NCI-H446 treated with DMSO at 0.1 percent for 48 hours (cell line): ENCODE measurements around the gene DCTN5.
"Not testable (repeated sequence)": the region's sequence is repeated elsewhere in the genome, so short reads cannot be mapped to it uniquely, and the experiment has no call there.

Source experiments
- DNase-seq: peaks from one replicate; lab custom pipeline; 2025; lab: John Stamatoyannopoulos, UW

The DCTN5 gene

DNA sequence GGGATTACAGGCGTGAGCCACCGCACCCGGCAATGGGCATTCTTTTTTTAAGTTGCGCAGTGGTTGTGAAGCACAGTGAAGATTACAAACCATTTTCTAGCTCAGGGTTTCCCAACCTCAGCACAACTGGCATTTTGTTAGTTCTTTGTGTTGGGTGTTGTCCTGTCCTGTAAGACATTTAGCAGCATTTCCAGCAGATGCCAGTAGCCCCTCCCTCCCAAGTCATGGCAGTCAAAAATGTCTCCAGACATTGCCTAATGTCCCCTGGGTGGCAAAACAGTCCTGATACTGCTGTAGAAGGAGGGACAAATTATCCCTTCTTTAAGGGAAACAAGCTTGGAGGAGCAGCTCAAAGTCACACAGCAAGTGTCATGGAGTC is 53.0 kb downstream of the DCTN5 start:
- DNase-seq, result no peak

DNA sequence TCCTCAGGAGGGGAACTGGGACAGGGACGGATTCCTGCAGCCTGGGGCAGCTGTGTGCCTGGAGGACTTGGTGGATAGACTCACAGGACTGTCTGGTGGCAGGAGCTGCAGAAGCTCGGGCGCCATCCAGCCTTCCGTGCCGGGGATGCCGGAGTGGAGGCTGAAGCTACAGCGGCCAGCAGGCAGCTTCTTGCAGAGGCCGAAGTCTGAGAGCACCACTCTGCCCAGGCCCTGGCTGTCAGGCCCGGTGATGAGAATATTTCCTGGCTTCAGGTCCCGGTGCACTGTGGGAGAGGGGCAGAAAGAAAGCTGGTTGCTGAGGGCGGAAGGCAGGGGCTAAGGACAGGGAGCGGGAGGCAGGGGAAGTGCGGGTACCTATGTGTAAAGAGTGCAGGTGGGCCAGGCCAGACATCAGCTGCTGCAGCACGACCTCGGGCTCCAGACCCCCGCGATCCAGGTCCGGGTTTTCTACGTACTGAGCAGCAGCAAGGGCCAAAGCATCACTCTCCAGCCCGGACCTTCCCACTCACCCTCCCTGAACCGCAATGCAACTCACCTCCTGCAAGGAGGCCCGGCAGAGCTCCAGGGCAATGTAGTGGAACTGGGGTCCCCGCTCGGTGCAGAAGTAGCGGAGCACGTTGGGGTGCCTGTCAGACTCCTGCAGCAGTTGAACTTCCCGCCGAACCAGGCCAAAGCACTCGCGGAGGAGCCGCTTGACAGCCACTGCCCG is 53.5 kb downstream of the DCTN5 start:
- DNase-seq, result no peak

DNA sequence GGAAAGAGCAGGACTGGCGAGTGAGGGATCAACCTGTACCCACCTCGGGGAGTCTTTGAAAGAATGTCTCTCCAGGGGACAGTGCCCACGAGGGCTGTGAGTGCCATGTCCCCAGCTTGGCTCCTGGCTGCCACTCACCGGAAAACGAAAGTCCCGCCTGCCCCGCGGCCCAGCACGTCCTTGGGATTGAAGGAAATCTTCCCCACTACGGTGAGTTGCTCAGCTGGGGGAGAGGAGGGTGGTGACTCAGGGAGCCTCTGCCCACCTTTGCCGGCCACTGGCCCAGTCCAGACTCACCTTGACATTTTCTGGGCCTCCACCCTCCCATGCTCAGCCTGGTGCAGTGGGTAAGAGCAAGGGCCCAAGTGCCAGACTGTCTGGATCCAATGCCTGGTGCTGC is 54.5 kb downstream of the DCTN5 start:
- no peak for DNase-seq

DNA sequence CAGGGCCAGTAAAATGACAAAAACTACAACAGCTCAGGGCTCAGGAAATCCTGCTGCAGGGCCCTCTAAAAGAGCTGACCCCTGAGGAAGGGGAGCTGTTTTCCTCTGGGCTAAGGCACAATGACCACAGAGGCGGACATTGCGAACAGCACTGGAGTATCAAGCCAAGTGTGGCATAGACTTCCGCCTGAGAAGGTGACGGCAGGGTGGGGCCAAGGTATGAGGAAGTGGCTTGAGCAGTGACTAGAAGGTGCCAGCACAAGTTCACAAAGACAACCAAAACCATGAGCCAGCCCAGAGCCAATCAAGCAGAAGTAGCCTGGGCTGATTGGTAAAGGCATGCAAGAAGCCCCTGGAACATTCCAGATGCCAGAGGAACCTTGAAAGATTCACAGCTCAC is 57.8 kb downstream of the DCTN5 start:
- DNase-seq, result no peak

- DNase-seq, result no peak
These were observed 58.8 kb downstream of the DCTN5 start for GRCh38 chr16:23700093-23700492.

GRCh38 chr16:23700509-23700908 is 59.2 kb downstream of the DCTN5 start:
- no peak for DNase-seq

DNA sequence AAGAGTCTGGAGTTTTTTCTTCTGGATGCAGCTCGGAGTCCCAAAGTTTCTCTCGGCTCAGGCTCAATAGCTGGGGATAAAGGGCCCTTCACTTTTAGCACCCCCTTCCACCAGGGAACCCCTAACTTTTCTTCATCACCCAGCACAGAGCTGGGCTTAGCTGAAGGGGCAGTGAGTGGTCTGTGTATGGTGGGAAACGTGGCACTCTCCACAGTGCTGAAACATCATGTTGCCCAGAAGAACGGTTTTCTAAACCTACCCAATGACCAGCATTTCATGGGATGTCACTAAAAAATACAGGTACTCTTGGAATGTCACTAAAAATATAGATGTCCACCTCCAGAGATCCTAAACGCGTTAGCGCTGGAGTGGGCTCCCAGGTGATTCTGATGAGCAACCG is 59.8 kb downstream of the DCTN5 start:
- DNase-seq, result no peak

GRCh38 chr16:23702951-23703350 is 61.7 kb downstream of the DCTN5 start:
- no peak for DNase-seq

DNA sequence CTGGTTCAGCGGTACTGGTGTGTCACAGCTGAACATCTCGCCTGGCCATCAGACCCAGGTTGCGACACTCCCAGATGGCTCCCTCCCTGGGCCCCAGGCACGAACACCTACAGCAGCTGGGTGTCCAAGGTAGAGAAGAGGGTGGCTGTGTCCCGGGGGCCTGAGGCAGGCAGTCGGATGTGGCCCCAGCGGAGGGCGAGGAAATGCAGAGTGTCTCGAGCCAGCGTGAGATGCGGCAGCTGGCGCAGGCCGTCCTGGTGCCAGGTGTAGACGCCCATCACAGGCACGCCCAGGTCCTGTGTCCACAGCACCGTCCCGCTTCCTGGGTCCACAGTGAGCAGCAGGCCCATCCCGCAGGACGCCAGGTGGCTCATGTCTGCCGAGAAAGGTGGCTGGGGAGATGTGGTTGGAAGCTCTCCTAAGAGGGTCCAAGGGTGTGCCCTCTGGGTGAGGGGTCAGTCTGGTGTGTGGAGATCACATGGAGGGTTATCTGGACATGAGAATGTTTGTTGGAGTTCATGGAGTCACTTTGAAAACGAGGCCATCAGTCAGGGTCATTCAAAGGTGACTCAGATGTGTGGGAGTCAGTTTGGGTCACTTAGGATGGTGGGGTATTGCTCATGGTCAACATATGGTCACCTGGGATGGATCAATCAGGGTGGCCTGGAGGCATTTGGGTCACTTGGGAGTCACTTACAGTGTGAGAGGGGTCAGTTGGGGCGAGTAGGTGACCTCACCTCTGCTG is 63.7 kb downstream of the DCTN5 start:
- DNase-seq, result no peak

GRCh38 chr16:23705517-23705902 is 64.2 kb downstream of the DCTN5 start:
- no peak for DNase-seq

DNA sequence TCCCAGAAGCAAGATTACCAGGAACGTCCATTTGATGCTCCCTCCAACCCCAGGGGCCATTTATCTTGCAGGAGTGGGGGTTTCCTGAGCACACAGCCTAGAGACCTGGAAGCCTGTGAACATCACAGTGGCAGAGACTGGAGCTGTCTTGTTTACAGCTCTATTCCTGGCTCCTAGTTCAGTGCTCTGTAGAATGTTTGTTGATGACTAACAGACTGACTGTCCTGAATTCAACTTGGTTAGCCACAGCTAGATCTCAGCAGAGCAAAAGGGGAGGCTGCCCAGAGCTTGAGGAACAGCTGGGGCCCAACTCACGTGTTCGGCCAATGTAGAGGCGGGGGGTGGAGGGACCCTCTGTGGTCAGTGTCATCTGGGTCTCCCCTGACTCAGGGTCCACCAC is 65.2 kb downstream of the DCTN5 start:
- no peak for DNase-seq

DNA sequence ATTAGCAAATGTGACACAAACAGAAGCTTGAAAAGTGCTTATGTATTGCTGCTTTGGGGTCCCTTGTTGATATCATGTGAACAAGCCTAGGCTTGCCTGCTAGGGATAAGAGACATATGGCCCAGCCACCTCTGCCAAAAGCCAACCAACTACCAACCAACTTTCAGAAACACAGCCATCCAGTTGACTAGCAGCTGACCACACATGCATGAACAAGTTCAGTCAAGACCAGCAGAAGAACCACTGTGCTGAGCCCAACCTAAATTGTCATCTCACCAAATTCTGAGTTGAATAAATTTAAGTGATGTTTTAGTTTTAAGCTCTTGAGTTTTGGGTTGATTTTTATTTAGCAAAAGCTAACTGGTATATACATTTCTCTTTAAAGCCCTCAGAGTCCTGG is 68.3 kb downstream of the DCTN5 start:
- no peak for DNase-seq

DNA sequence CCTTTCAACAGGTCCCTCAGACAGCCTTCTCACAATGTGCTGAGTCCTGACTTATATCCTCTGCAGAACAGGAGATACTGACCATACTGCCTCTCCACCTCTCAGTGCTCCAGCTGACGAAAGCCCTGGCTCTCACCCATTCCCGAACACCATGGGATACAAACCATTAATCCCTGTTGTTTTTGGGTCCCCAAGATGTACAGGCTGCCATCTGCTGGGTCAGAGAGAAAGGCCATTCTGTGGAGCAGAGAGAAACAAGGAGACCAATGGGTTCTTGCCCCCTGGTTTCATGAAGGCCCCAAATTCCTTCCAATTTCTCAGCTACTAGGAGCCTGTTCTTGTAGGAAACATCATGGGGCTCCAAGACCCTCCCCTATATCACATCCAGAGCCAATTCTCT is 68.7 kb downstream of the DCTN5 start:
- DNase-seq, result no peak

GRCh38 chr16:23710504-23710903 is 69.2 kb downstream of the DCTN5 start:
- DNase-seq, result no peak

- no peak for DNase-seq
These were observed 70.5 kb downstream of the DCTN5 start for GRCh38 chr16:23711785-23712184.

DNA sequence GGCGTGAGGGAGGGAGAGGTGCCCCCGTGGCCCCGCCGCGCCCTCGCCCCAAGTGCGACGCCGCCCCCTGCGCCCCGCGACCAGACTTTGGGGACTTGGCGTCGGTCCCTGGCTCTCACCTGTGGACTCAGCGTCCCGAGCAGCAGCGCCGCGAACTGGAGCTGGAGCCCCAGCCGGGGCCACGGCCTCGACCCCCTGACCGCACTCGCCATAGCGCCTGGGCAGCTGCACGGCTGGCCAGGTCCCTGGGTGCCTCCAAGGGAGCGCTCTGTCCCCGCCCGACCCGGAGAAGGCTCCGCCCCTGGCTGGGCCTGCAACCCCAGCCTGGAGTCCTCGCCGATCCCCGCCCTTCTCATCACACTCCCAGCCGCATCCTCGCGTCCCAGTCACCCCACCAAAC is 71.7 kb downstream of the DCTN5 start, which contains the start of gene ERN2:
ERN2 (minus strand) TSS at position 247 of the 400 bp plus-strand sequence; CDS start at position 212, 35 bp downstream.
- no peak for DNase-seq

DNA sequence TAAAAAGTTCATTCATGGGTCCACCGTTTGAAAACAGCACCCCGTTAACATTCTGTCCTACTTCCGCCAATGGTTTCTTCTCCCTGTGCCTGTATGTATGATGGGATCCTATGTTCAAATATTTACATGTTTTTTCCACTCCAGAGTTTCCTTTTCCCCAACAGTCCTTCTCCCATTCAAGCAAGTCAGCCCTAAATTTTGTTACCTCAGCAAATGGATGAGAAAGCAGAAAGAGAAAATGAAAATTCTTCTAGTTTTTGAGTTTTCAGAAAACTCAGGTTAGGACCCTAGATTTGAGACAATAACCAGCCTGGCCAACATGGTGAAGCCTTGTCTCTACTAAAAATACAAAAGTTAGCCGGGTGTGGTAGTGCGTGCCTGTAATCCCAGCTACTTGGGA is 75.2 kb downstream of the DCTN5 start:
- no peak for DNase-seq

- DNase-seq, result not testable (repeated sequence)
These were observed 81.5 kb downstream of the DCTN5 start for GRCh38 chr16:23722613-23723240.

DNA sequence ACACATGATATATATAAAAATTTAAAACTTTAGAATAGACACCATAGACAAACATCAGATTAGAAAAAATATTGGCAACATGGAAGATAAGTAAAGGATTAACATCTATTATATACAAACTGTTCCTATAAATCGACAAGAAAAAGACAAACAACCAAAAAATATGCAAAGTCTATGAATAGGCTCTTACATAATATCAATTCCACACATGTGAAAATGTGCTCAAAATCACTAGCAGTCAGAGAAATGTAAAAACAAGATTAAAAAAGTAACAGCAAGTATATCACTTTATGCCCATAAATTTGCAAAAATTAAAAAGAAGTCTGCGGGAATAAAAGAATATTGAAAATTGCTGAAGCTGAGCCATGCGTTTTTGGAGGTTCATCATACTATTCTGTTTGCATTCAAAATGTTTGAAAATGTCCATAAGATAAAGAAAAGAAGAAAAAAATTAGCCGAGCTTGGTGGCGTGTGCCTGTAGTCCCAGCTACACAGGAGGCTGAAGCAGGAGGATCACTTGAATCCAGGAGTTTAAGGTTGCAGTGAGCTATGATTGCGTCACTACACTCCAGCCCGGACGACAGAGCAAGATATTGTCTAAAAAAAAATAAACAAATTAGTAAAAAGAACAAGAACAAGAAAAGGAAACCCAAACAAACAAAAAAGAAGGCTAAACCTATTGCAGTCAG is 83.0 kb downstream of the DCTN5 start:
- DNase-seq, result no peak

- DNase-seq, result no peak
These were observed 83.5 kb downstream of the DCTN5 start for GRCh38 chr16:23724785-23725131.

GRCh38 chr16:23726710-23727109 is 85.4 kb downstream of the DCTN5 start:
- no peak for DNase-seq
